Esophagus muscularis mucosa (tissue), 4 donors: ENCODE measurements around the gene SLX4IP. TPM values are rescaled to one million over a fixed set of nuclear protein-coding genes. Genes with fewer than 3 reads are reported as not detected.

Experiments used
- DNase-seq: peaks from one replicate; pipeline ENCODE4 v3.0.0-alpha.2; 2017; ENCODE audit errors: extremely low spot score
- H3K27ac ChIP-seq, 4 donors: fragments of 200-600 bp; sonication (generic); replicated peaks in 1 of 4; 1 replicate in 3 of 4; 2 replicates in 1 of 4; pipeline ENCODE4 v1.5.1; 2016 to 2019; ENCODE audit warnings: mild to moderate bottlenecking in 1 of 4
- H3K27me3 ChIP-seq, 4 donors: fragments of 200-600 bp; sonication (generic); one replicate each; pipeline versions ENCODE4 v1.5.1 to v1.6.0; 2016 to 2019
- H3K36me3 ChIP-seq, 4 donors: fragments of 200-600 bp; sonication (generic); one replicate each; pipeline ENCODE4 v1.5.1; 2016 to 2019
- H3K4me1 ChIP-seq, 4 donors: fragments of 200-600 bp; sonication (generic); one replicate each; pipeline ENCODE4 v1.5.1; 2016 to 2019
- H3K4me3 ChIP-seq, 4 donors: fragments of 200-600 bp; sonication (generic); 1 replicate in 2 of 4; 2 replicates in 2 of 4; pipeline ENCODE4 v1.5.1; 2016 to 2019; ENCODE audit warnings: mild to moderate bottlenecking in 4 of 4, moderate library complexity in 1 of 4
- H3K9me3 ChIP-seq, 4 donors: fragments of 200-600 bp; sonication (generic); 1 replicate in 3 of 4; 2 replicates in 1 of 4; pipeline ENCODE4 v1.5.1; 2016 to 2019
- EP300 ChIP-seq: sonication (generic); formaldehyde crosslinking; IDR thresholded peaks from one replicate; pipeline ENCODE4 v1.6.1; 2017; ENCODE audit warnings: antibody characterized with exemption
- POLR2A ChIP-seq: fragments of 450-650 bp; IDR thresholded peaks from one replicate; pipeline ENCODE4 v1.6.1; 2017; ENCODE audit warnings: antibody characterized with exemption, moderate library complexity, mild to moderate bottlenecking, low read depth
- POLR2AphosphoS5 ChIP-seq, 2 donors: sonication (generic); formaldehyde crosslinking; IDR thresholded peaks; one replicate each; pipeline ENCODE4 v1.6.1; 2017; ENCODE audit warnings: antibody characterized with exemption in 2 of 2
- WGBS: methylation state at CpG from one replicate; pipeline ENCODE4 v1.1.5; 2018; 5-methylcytosine and 5-hydroxymethylcytosine counted together
- intact Hi-C: fragments of 100-400 bp; cut with DNase I; formaldehyde crosslinking; loops from one replicate; pipeline ENCODE4 v1.15.1; 2023
- total RNA-seq, 4 donors: library from RNA; depleted of rRNA; stranded (reverse); fragments of >200 nt; gene quantifications; one replicate each; pipeline versions ENCODE4 v1.1.0 to v1.2.1, GENCODE V29; 2016
- TF ChIP-seq, protein P1 (sequence below), 3 experiments: fragments of 200-600 bp in 2 of 3; fragments of 450-650 bp in 1 of 3; sonication (generic) in 2 of 3; IDR thresholded peaks; one replicate each; pipeline ENCODE4 v1.5.1; 2017 to 2019; ENCODE audit warnings: antibody characterized with exemption in 3 of 3, mild to moderate bottlenecking in 2 of 3, moderate library complexity in 1 of 3

The SLX4IP gene
- total RNA-seq, 4 donors from 2014 or later = 1.2 to 2.1 (median 1.5) TPM

DNA sequence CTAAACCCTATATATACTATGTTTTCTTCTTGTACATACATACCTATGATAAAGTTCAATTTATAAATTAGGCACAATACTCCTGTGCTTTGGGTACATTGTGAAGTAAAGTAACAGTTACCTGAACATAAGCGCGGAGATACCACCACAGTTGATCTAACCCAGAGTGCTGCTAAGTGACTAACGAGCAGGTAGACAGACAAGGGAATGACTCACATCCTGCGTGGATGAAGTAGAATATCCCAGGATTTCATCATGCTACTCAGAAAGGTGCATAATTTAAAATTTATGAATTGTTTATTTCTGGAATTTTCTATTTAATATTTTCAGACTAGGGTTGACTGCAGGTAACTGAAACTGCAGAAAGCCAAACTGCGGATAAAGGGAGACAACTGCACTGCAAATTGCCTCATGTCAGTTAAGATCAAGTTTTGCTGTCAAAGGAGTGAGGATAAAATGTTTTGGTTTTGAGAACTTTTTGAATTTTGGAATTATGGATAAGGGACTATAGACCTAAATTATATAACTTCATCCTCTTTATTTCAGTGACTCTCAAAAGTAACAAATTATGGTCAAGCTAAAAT, 15.5 kb upstream of the SLX4IP start:
- Histone ChIP-seq H3K4me3 (no peak overlapping the region), H3K27ac (no peak overlapping the region), H3K4me1 (peaks cover 6 to 21% (median 15%) of the 10 kb centered on the region in 4 donors), H3K36me3 (peaks cover 5 to 28% (median 9%) of the 10 kb centered on the region in 4 donors), H3K27me3 (no peaks in the 10 kb centered on the region), H3K9me3 (no peaks in the 10 kb centered on the region)
- WGBS = 94% methylated on average over 5 of the region's 5 CpGs
- TF ChIP-seq, protein P1, sequence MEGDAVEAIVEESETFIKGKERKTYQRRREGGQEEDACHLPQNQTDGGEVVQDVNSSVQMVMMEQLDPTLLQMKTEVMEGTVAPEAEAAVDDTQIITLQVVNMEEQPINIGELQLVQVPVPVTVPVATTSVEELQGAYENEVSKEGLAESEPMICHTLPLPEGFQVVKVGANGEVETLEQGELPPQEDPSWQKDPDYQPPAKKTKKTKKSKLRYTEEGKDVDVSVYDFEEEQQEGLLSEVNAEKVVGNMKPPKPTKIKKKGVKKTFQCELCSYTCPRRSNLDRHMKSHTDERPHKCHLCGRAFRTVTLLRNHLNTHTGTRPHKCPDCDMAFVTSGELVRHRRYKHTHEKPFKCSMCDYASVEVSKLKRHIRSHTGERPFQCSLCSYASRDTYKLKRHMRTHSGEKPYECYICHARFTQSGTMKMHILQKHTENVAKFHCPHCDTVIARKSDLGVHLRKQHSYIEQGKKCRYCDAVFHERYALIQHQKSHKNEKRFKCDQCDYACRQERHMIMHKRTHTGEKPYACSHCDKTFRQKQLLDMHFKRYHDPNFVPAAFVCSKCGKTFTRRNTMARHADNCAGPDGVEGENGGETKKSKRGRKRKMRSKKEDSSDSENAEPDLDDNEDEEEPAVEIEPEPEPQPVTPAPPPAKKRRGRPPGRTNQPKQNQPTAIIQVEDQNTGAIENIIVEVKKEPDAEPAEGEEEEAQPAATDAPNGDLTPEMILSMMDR (IDR thresholded peaks at IDR 0.05) = no peak
- TF ChIP-seq POLR2A = no peak
- no peak for TF ChIP-seq POLR2AphosphoS5 (IDR thresholded peaks at IDR 0.05)
- no peak for TF ChIP-seq EP300
- DNase-seq = no peak
- intact Hi-C loops = no loop called here

DNA sequence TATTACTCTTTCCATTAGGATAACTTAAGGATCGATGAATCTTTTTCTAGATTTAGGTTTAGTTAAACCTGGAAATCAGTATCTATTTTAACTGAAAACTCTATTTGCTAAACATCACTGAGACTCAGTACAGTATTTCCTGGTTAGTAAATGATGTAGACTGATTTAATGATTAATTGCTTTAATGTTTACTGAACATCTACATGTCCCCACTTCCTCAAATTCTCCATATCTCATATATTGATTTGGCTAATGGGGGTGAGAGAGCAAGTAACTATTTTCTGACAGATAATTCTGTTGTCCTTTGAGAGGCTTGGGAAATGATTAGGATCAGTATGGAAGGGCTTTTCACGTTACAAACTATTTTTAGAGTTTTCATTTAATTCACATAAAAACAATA, 11.4 kb upstream of the SLX4IP start:
- intact Hi-C loops = no loop called here
- WGBS = 82% methylated on average over 2 of the region's 2 CpGs
- Histone ChIP-seq H3K27me3 (no peaks in the 10 kb centered on the region), H3K27ac (no peak overlapping the region), H3K4me1 (peaks cover 1 to 27% (median 20%) of the 10 kb centered on the region in 4 donors), H3K9me3 (no peaks in the 10 kb centered on the region), H3K4me3 (no peak overlapping the region), H3K36me3 (peaks cover 0 to 20% (median 6%) of the 10 kb centered on the region in 4 donors)
- no peak for TF ChIP-seq EP300
- TF ChIP-seq POLR2A = no peak
- TF ChIP-seq, protein P1 (IDR thresholded peaks at IDR 0.05) = no peak
- no peak for TF ChIP-seq POLR2AphosphoS5 (IDR thresholded peaks at IDR 0.05)
- no peak for DNase-seq

DNA sequence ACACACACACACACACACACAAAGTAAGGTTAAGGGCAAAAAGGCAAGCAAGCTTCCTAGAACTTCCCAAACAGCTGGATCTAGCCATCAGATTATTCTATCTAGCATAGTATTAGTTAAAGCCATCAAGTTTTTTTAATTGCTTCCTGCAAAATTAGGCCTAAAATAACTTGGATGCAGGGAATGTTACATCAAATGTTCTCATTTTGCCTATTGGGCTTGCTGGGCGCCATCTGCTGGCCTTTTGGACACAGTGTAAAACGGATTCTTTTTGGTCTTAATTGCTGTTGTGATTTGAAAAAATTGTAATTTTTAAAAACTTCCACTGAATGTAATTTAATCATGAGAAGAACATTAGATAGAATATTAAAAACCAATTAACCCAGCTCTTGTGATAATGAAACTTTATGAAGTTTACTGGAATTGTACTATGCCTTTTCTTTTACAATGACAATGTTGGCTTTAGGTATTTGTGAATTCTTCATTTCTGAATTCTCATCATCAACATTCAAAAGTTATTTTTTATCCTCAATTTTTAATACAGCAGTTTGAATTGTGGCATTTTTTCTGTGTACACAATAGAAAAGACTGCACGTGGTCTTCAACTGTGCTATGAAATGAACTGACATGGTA, 7.9 kb upstream of the SLX4IP start:
- intact Hi-C loops = loop anchor here (5.0 kb wide), 1 partner anchor 450 kb away; no protein-coding TSS in a partner anchor

DNA sequence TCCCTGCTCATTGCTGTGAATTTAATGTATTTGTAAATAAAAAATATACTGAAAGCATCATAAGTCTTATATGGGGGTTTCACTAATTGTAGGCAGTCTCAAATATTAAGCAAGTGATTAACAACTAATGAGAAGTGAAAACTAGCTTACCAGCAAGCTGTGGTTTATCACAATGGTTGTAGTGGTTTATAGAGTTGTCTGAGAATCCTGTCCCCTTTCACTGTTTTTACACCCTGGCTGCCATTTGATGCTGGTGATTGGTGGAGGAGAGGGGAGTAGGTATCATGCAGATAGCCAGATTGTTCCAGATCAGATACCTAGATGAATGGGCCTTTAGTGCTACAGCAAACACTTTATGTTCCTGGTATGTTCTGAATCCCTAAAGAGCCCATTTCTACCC, 7.1 kb upstream of the SLX4IP start:
- TF ChIP-seq, protein P1 (IDR thresholded peaks at IDR 0.05) = no peak
- TF ChIP-seq POLR2A (no peak), EP300 (no peak), POLR2AphosphoS5 (IDR thresholded peaks at IDR 0.05) (no peak)
- H3K27ac ChIP-seq = no peak overlapping the region
- intact Hi-C loops = loop anchor here (5.0 kb wide), 1 partner anchor 451 kb away; no protein-coding TSS in a partner anchor
- no peaks in the 10 kb centered on the region for H3K9me3 ChIP-seq
- H3K4me1 ChIP-seq = peaks cover 29 to 62% (median 55%) of the 10 kb centered on the region in 4 donors
- no peak overlapping the region for H3K4me3 ChIP-seq
- no peaks in the 10 kb centered on the region for H3K27me3 ChIP-seq
- H3K36me3 ChIP-seq = peaks cover 0 to 5% (median 0%) of the 10 kb centered on the region in 4 donors
- DNase-seq = no peak

More for the DNA sequence above, 7.9 kb upstream of the SLX4IP start:
- no peak for TF ChIP-seq POLR2AphosphoS5 (IDR thresholded peaks at IDR 0.05)
- TF ChIP-seq, protein P1 (IDR thresholded peaks at IDR 0.05) = peak; percentile 59 to 83 (median 62)
- Histone ChIP-seq H3K4me3 (no peak overlapping the region), H3K27me3 (no peaks in the 10 kb centered on the region), H3K36me3 (peaks cover 0 to 5% (median 0%) of the 10 kb centered on the region in 4 donors), H3K4me1 (peaks cover 21 to 54% (median 47%) of the 10 kb centered on the region in 4 donors), H3K9me3 (no peaks in the 10 kb centered on the region), H3K27ac (no peak overlapping the region)
- 34% methylated on average over 3 of the region's 3 CpGs for WGBS
- DNase-seq = no peak
